MM.1S (cell line): ENCODE data around the gene SLC16A9.

Experiments
- EZH2 ChIP-seq: fragments of 300-600 bp; sonication (generic); optimal IDR thresholded peaks from 2 replicates; pipeline ENCODE3; 2017; ENCODE audit warnings: low read depth, mild to moderate bottlenecking, antibody characterized with exemption, low read length, mixed read lengths
- EZH2phosphoT487 ChIP-seq: fragments of 300-600 bp; sonication (generic); IDR thresholded peaks from 2 replicates; pipeline ENCODE4 v1.6.1; 2018; ENCODE audit warnings: antibody characterized with exemption, low read length
- TF ChIP-seq, protein P1 (sequence below): fragments of 300-600 bp; sonication (generic); IDR thresholded peaks from 2 replicates; pipeline ENCODE4 v1.5.1; 2016; ENCODE audit warnings: antibody characterized with exemption, low read length, mixed read lengths

DNA sequence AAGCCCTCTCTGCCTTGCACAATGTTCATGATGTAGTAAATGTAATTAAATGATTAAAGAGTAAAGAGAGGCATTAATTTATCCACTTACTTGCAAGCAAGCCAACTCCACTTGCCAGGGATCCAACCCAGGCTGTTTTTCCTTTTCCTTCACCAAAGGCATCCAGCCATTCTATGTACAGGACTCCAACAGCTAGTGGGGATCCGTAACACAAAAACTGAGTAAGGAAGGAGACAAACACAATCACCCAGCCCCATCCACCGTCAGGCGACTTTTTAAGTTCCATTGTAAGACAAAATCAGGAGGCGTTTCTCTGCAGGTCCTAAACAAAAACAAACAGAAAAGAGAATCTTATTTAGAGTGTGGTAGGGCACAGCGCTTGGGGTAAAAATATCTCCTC is 25.6 kb downstream of the SLC16A9 start:
- TF ChIP-seq EZH2phosphoT487 (no peak), EZH2 (no peak)
- TF ChIP-seq, protein P1, sequence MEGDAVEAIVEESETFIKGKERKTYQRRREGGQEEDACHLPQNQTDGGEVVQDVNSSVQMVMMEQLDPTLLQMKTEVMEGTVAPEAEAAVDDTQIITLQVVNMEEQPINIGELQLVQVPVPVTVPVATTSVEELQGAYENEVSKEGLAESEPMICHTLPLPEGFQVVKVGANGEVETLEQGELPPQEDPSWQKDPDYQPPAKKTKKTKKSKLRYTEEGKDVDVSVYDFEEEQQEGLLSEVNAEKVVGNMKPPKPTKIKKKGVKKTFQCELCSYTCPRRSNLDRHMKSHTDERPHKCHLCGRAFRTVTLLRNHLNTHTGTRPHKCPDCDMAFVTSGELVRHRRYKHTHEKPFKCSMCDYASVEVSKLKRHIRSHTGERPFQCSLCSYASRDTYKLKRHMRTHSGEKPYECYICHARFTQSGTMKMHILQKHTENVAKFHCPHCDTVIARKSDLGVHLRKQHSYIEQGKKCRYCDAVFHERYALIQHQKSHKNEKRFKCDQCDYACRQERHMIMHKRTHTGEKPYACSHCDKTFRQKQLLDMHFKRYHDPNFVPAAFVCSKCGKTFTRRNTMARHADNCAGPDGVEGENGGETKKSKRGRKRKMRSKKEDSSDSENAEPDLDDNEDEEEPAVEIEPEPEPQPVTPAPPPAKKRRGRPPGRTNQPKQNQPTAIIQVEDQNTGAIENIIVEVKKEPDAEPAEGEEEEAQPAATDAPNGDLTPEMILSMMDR = no peak
